Gastroesophageal sphincter (tissue), 3 donors: ENCODE measurements around the gene CSRP1.

ENCODE experiments used
- CTCF ChIP-seq, 4 experiments: fragments of 200-600 bp in 2 of 4; fragments of 450-650 bp in 2 of 4; sonication (generic) in 1 of 4; IDR thresholded peaks; one replicate each; pipeline ENCODE4 v1.5.1; 2017 to 2019; ENCODE audit warnings: antibody characterized with exemption in 4 of 4, mild to moderate bottlenecking in 2 of 4, moderate library complexity in 2 of 4
- POLR2A ChIP-seq, 2 donors: fragments of 450-650 bp; IDR thresholded peaks; one replicate each; pipeline ENCODE4 v1.6.1; 2017; ENCODE audit warnings: antibody characterized with exemption in 2 of 2, mild to moderate bottlenecking in 2 of 2, moderate library complexity in 1 of 2
- POLR2AphosphoS5 ChIP-seq: sonication (generic); formaldehyde crosslinking; IDR thresholded peaks from one replicate; pipeline ENCODE4 v1.6.1; 2017; ENCODE audit warnings: antibody characterized with exemption

DNA sequence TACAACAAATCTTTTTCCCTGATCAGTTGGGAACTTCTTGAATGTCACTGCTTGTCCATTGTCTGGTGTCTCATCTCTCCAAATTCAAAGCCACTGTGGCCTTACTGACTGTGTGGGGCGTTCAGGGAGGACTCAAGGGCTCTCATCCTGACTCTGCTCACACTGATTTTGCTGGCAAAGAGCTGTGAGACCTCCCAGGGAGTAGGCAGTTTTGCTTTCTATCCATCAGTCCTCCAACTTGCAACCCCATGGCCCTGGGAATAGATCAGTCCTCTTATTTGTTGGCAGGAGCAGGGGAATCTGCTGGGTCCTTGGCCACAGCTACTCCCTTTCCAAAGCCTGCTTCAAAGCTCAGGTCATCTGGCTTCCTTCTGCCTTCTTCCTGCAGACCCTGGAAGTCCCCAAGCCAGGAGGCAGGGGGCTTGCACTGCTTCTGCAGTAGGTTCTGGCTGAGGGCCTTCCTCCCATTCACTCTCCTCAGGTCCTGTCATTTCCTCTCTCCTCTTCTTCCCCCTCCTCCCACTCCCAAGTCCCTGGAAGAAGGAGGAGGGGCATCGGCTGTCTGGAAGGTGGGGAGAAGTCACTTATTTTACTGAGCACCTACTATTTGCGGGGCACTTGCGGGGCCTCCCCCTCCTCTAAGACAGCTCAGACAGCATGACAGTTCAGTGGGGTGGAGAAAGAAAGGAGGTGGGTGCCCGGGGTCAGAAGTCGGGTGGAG, 31.1 kb upstream of the CSRP1 start:
- TF ChIP-seq POLR2A (IDR thresholded peaks at IDR 0.05) (no peak), CTCF (IDR thresholded peaks at IDR 0.05) (no peak), POLR2AphosphoS5 (no peak)
